ENCODE data around the gene MN1.

DNA sequence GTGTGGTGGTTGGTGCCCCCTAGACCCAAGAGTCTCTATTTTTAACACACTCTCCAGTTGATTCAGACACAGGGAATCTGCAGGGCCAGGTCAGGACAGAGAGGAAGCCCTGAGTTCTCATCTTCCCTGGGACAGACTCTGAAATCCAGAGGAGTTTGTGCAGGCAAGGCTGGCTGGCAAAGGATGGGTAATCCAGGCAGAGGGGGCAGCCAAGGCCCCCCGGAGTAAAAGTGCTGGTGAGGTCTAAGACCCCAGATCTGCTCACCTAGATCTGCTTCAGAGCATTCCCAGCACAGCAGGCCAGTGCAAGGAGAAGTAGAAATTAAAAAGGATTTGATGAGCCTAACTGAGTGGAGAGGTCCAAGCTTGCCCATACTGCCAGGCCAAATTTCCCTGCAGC, 40.6 kb upstream of the MN1 start:
- TF ChIP-seq POLR2A (IDR thresholded peaks at IDR 0.05; ENCODE audit: low read depth, low read length) (no peak), POLR2AphosphoS5 (IDR thresholded peaks at IDR 0.05; ENCODE audit: low read depth, low read length) (no peak), POU2F2 (IDR thresholded peaks at IDR 0.05; ENCODE audit: low read depth, low read length) (no peak), TAF1 (IDR thresholded peaks at IDR 0.05; ENCODE audit: low read depth, low read length) (no peak), SPI1 (IDR thresholded peaks at IDR 0.05; ENCODE audit: low read depth, low read length) (no peak)
